ENCODE measurements around the gene CCDC54. TPM values are rescaled to one million over a fixed set of nuclear protein-coding genes. Genes with fewer than 3 reads are reported as not detected.
"Not testable (repeated sequence)": the region's sequence is repeated elsewhere in the genome, so short reads cannot be mapped to it uniquely, and the experiment has no call there.

CCDC54 gene
- not detected for total RNA-seq

GRCh38 chr3:107377151-107377550, at the start of gene CCDC54:
Gene CCDC54, plus strand, starts transcription at chr3:107377439. Its CDS starts 149 bp downstream, at chr3:107377588.
- no peaks in the 10 kb centered on the region for H3K4me1 ChIP-seq
- intact Hi-C loops (cut with DNase I): no loop called here
- no peak for DNase-seq
- no peak within 1 kb of the TSS for H3K4me3 ChIP-seq
- no peaks in the 10 kb centered on the region for H3K9me3 ChIP-seq
- no peak within 1 kb of the TSS for H3K27ac ChIP-seq
- H3K27me3 ChIP-seq: no peaks in the 10 kb centered on the region
- H3K36me3 ChIP-seq: no peaks in the 10 kb centered on the region
- TF ChIP-seq CTCF (IDR thresholded peaks at IDR 0.05) (no peak), POLR2A (IDR thresholded peaks at IDR 0.05) (no peak)

- WGBS, 2 donors: 58 to 64% methylated on average over 2 of the region's 2 CpGs
- no peaks in the 10 kb centered on the region for H3K36me3 ChIP-seq
- H3K4me3 ChIP-seq: no peak overlapping the region
- no peak for DNase-seq
- TF ChIP-seq POLR2A (IDR thresholded peaks at IDR 0.05) (no peak), CTCF (IDR thresholded peaks at IDR 0.05) (no peak)
- intact Hi-C loops (cut with DNase I): no loop called here
- H3K4me1 ChIP-seq: no peaks in the 10 kb centered on the region
- H3K27me3 ChIP-seq: no peaks in the 10 kb centered on the region
- no peaks in the 10 kb centered on the region for H3K9me3 ChIP-seq
- H3K27ac ChIP-seq: no peak overlapping the region
Observed at GRCh38 chr3:107328069-107328468, 49.2 kb upstream of the CCDC54 start.

- TF ChIP-seq POLR2A (IDR thresholded peaks at IDR 0.05) (no peak), CTCF (IDR thresholded peaks at IDR 0.05) (no peak)
- no peaks in the 10 kb centered on the region for H3K36me3 ChIP-seq
- no peaks in the 10 kb centered on the region for H3K27me3 ChIP-seq
- 78 to 93% methylated on average over 5 of the region's 5 CpGs for WGBS, 2 donors
- intact Hi-C loops (cut with DNase I): no loop called here
- no peak overlapping the region for H3K4me3 ChIP-seq
- H3K27ac ChIP-seq: no peak overlapping the region
- no peaks in the 10 kb centered on the region for H3K9me3 ChIP-seq
- DNase-seq: no peak
- no peaks in the 10 kb centered on the region for H3K4me1 ChIP-seq
Observed at GRCh38 chr3:107329088-107329487, 48.2 kb upstream of the CCDC54 start.

- H3K9me3 ChIP-seq; H3K36me3 ChIP-seq; H3K27me3 ChIP-seq; DNase-seq; H3K4me1 ChIP-seq; H3K4me3 ChIP-seq; H3K27ac ChIP-seq; intact Hi-C loops (cut with DNase I): not testable (repeated sequence)
- WGBS, 2 donors: 92 to 94% methylated on average over 3 of the region's 3 CpGs
Observed at GRCh38 chr3:107339690-107340089, 37.5 kb upstream of the CCDC54 start.

- H3K36me3 ChIP-seq: no peaks in the 10 kb centered on the region
- no peak overlapping the region for H3K27ac ChIP-seq
- no peaks in the 10 kb centered on the region for H3K27me3 ChIP-seq
- no peak for TF ChIP-seq CTCF (IDR thresholded peaks at IDR 0.05)
- TF ChIP-seq POLR2A (IDR thresholded peaks at IDR 0.05): no peak
- no peaks in the 10 kb centered on the region for H3K4me1 ChIP-seq
- no peak for DNase-seq
- intact Hi-C loops (cut with DNase I): no loop called here
- no peaks in the 10 kb centered on the region for H3K9me3 ChIP-seq
- no peak overlapping the region for H3K4me3 ChIP-seq
Observed at GRCh38 chr3:107344722-107345121, 32.5 kb upstream of the CCDC54 start.

GRCh38 chr3:107345822-107346405, 31.3 kb upstream of the CCDC54 start:
- no peaks in the 10 kb centered on the region for H3K36me3 ChIP-seq
- no peak for DNase-seq
- 68 to 72% methylated on average over 4 of the region's 4 CpGs for WGBS, 2 donors
- intact Hi-C loops (cut with DNase I): no loop called here
- no peak overlapping the region for H3K27ac ChIP-seq
- no peaks in the 10 kb centered on the region for H3K27me3 ChIP-seq
- TF ChIP-seq CTCF (IDR thresholded peaks at IDR 0.05) (no peak), POLR2A (IDR thresholded peaks at IDR 0.05) (no peak)
- no peak overlapping the region for H3K4me3 ChIP-seq
- no peaks in the 10 kb centered on the region for H3K4me1 ChIP-seq
- no peaks in the 10 kb centered on the region for H3K9me3 ChIP-seq
